Left ventricle myocardium inferior (tissue), 1 donor: ENCODE data around the gene ISG20L2. TPM values are rescaled to one million over a fixed set of nuclear protein-coding genes. Genes with fewer than 3 reads are reported as not detected.
"Not testable (repeated sequence)": the region's sequence is repeated elsewhere in the genome, so short reads cannot be mapped to it uniquely, and the experiment has no call there.

Experiments used
- DNase-seq: peaks from one replicate; pipeline ENCODE4 v3.0.0-alpha.2; 2020
- H3K27ac ChIP-seq: fragments of 200-600 bp; replicated peaks from 2 replicates; pipeline ENCODE4 v1.8.0; 2021
- H3K27me3 ChIP-seq: fragments of 200-600 bp; 2 replicates; pipeline ENCODE4 v1.8.0; 2021; ENCODE audit warnings: low read depth
- H3K36me3 ChIP-seq: fragments of 200-600 bp; 2 replicates; pipeline ENCODE4 v1.8.0; 2021
- H3K4me1 ChIP-seq: fragments of 200-600 bp; 2 replicates; pipeline ENCODE4 v1.8.0; 2021
- H3K4me3 ChIP-seq: fragments of 200-600 bp; 2 replicates; pipeline ENCODE4 v1.8.0; 2021; ENCODE audit warnings: mild to moderate bottlenecking, moderate library complexity
- H3K9me3 ChIP-seq: fragments of 200-600 bp; replicated peaks from 2 replicates; pipeline ENCODE4 v1.8.0; 2021
- intact Hi-C: fragments of 100-400 bp; cut with micrococcal nuclease; formaldehyde crosslinking; loops from one replicate; pipeline ENCODE4 v1.11.0; 2022
- total RNA-seq: library from RNA; stranded (reverse); fragmentation: NEBNext Ultra II Directional; extraction: Animal tissue kit (Norgen Biotek cat#: 25700); gene quantifications from one replicate; pipeline ENCODE4 v1.2.1, GENCODE V29; 2021
- TF ChIP-seq, protein P1 (sequence below): fragments of 200-600 bp; IDR thresholded peaks from 2 replicates; pipeline ENCODE4 v1.8.0; 2021; ENCODE audit warnings: antibody characterized with exemption, mild to moderate bottlenecking, borderline replicate concordance
- donor health status: DM: no; HTN: yes; CAD: no; lungs with severe emphysema.

Gene ISG20L2
- total RNA-seq, 1 donor from 2014 or later = 11.5 TPM

GRCh38 chr1:156766298-156767100, 37.9 kb upstream of the ISG20L2 start:
- peak overlapping the region; percentile 97 for H3K4me3 ChIP-seq
- peaks cover 8% of the 10 kb centered on the region for H3K36me3 ChIP-seq
- TF ChIP-seq, protein P1, sequence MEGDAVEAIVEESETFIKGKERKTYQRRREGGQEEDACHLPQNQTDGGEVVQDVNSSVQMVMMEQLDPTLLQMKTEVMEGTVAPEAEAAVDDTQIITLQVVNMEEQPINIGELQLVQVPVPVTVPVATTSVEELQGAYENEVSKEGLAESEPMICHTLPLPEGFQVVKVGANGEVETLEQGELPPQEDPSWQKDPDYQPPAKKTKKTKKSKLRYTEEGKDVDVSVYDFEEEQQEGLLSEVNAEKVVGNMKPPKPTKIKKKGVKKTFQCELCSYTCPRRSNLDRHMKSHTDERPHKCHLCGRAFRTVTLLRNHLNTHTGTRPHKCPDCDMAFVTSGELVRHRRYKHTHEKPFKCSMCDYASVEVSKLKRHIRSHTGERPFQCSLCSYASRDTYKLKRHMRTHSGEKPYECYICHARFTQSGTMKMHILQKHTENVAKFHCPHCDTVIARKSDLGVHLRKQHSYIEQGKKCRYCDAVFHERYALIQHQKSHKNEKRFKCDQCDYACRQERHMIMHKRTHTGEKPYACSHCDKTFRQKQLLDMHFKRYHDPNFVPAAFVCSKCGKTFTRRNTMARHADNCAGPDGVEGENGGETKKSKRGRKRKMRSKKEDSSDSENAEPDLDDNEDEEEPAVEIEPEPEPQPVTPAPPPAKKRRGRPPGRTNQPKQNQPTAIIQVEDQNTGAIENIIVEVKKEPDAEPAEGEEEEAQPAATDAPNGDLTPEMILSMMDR = no peak
- H3K4me1 ChIP-seq = peaks cover 52% of the 10 kb centered on the region
- H3K9me3 ChIP-seq = no peaks in the 10 kb centered on the region
- peak overlapping the region; percentile 88 for H3K27ac ChIP-seq
- DNase-seq = no peak
- no peaks in the 10 kb centered on the region for H3K27me3 ChIP-seq
- intact Hi-C loops = no loop called here

DNA sequence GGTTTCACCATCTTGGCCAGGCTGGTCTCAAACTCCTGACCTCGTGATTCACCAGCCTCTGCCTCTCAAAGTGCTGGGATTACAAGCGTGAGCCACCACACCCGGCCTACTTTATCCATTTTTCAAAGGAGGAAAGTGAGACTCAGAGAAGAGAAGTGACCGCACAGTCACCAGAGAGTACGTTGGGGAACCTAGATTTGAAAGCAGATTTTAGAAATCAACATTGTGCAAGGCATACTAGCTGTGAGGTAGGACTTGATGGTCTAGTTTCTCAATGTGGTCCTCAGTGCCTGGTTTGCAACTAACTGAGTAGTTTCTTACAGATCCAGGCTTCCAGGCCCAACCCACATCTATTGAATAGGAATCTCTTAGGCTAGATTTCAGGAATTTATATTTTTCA, 37.1 kb upstream of the ISG20L2 start:
- Histone ChIP-seq H3K27me3 (no peaks in the 10 kb centered on the region), H3K4me1 (peaks cover 43% of the 10 kb centered on the region), H3K36me3 (peaks cover 8% of the 10 kb centered on the region), H3K27ac (peak overlapping the region; percentile 88), H3K4me3 (peak overlapping the region; percentile 97), H3K9me3 (no peaks in the 10 kb centered on the region)
- DNase-seq = no peak
- TF ChIP-seq, protein P1 = no peak
- intact Hi-C loops = no loop called here

GRCh38 chr1:156765136-156765535, 36.6 kb upstream of the ISG20L2 start:
- peaks cover 38% of the 10 kb centered on the region for H3K4me1 ChIP-seq
- H3K9me3 ChIP-seq, H3K27ac ChIP-seq, DNase-seq, H3K4me3 ChIP-seq, intact Hi-C loops, H3K27me3 ChIP-seq, H3K36me3 ChIP-seq: not testable (repeated sequence)

DNA sequence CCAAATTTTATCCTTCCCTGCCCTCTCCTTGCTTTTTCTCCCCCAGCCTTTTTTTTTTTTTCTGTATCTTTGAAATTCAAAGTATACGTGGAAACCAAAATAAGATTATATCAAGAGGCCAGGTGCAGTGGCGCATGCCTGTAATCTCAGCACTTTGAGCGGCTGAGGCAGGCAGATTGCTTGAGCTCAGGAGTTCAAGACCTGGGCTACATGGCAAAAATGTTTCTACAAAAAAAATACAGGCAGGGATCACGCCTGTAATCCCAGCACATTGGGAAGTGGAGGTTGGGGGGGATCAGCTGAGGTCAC, 32.2 kb upstream of the ISG20L2 start:
- H3K27ac ChIP-seq = no peak overlapping the region
- no peak for DNase-seq
- peaks cover 2% of the 10 kb centered on the region for H3K4me1 ChIP-seq
- intact Hi-C loops = no loop called here
- no peaks in the 10 kb centered on the region for H3K9me3 ChIP-seq
- H3K27me3 ChIP-seq = no peaks in the 10 kb centered on the region
- TF ChIP-seq, protein P1 = no peak
- H3K36me3 ChIP-seq = no peaks in the 10 kb centered on the region
- no peak overlapping the region for H3K4me3 ChIP-seq

- intact Hi-C loops = no loop called here
- Histone ChIP-seq H3K27ac (no peak overlapping the region), H3K36me3 (no peaks in the 10 kb centered on the region), H3K4me1 (peaks cover 7% of the 10 kb centered on the region), H3K4me3 (no peak overlapping the region), H3K27me3 (no peaks in the 10 kb centered on the region), H3K9me3 (no peaks in the 10 kb centered on the region)
- DNase-seq = no peak
- TF ChIP-seq, protein P1 = no peak
Measured at GRCh38 chr1:156760092-156760795, 31.7 kb upstream of the ISG20L2 start.

GRCh38 chr1:156757572-156758253, 29.1 kb upstream of the ISG20L2 start:
- H3K27me3 ChIP-seq, H3K9me3 ChIP-seq, intact Hi-C loops, H3K4me3 ChIP-seq, H3K36me3 ChIP-seq, DNase-seq, H3K27ac ChIP-seq: not testable (repeated sequence)
- peaks cover 20% of the 10 kb centered on the region for H3K4me1 ChIP-seq
